T-helper 1 cell treated with Interleukin-12 subunit alpha and Interleukin-12 subunit beta and Interleukin-4 antibody, amounts not matched to agents 30 μg/mL and 1 μg/mL, for 36 hours (primary cell): ENCODE results near the gene CARMIL3.
"Not testable (repeated sequence)": the region's sequence is repeated elsewhere in the genome, so short reads cannot be mapped to it uniquely, and the experiment has no call there.

Experiments used
- H3K27ac Mint-ChIP-seq: one replicate; pipeline ENCODE4 v1.8.0; 2021; ENCODE audit warnings: mild to moderate bottlenecking, mixed read lengths
- H3K27me3 Mint-ChIP-seq: one replicate; pipeline ENCODE4 v1.8.0; 2021; ENCODE audit warnings: low read depth, mixed read lengths
- H3K36me3 Mint-ChIP-seq: one replicate; pipeline ENCODE4 v1.8.0; 2021; ENCODE audit warnings: low read depth, mixed read lengths
- H3K4me1 Mint-ChIP-seq: one replicate; pipeline ENCODE4 v1.8.0; 2021; ENCODE audit warnings: low read depth, mixed read lengths
- H3K4me3 Mint-ChIP-seq: one replicate; pipeline ENCODE4 v1.8.0; 2021; ENCODE audit warnings: mild to moderate bottlenecking, moderate library complexity, mixed read lengths
- H3K9me3 Mint-ChIP-seq: one replicate; pipeline ENCODE4 v1.8.0; 2021; ENCODE audit warnings: mixed read lengths

The CARMIL3 gene

GRCh38 chr14:24051789-24052655, at the start of gene CARMIL3:
Gene CARMIL3, plus strand, starts transcription at chr14:24052009. Its CDS starts 145 bp downstream, at chr14:24052154.
- H3K36me3 Mint-ChIP-seq: no peaks in the 10 kb centered on the region
- peaks cover 37% of the 10 kb centered on the region for H3K27me3 Mint-ChIP-seq
- H3K4me3 Mint-ChIP-seq: peak within 1 kb of the TSS; percentile 83
- no peaks in the 10 kb centered on the region for H3K9me3 Mint-ChIP-seq
- peak within 1 kb of the TSS; percentile 75 for H3K27ac Mint-ChIP-seq
- peaks cover 12% of the 10 kb centered on the region for H3K4me1 Mint-ChIP-seq

GRCh38 chr14:24006471-24006816, 45.4 kb upstream of the CARMIL3 start:
- not testable (repeated sequence) for H3K27me3 Mint-ChIP-seq, H3K36me3 Mint-ChIP-seq, H3K27ac Mint-ChIP-seq, H3K4me3 Mint-ChIP-seq, H3K9me3 Mint-ChIP-seq
- H3K4me1 Mint-ChIP-seq: peaks cover 28% of the 10 kb centered on the region

GRCh38 chr14:24006817-24007652, 44.8 kb upstream of the CARMIL3 start:
- H3K4me1 Mint-ChIP-seq: peaks cover 28% of the 10 kb centered on the region
- H3K27me3 Mint-ChIP-seq, H3K36me3 Mint-ChIP-seq, H3K9me3 Mint-ChIP-seq: not testable (repeated sequence)
- peak overlapping the region; percentile 80 for H3K4me3 Mint-ChIP-seq
- peak overlapping the region; percentile 70 for H3K27ac Mint-ChIP-seq

- Mint-ChIP-seq H3K4me3 (peak overlapping the region; percentile 5), H3K36me3 (peaks cover 11% of the 10 kb centered on the region), H3K27me3 (no peaks in the 10 kb centered on the region), H3K27ac (peak overlapping the region; percentile 9), H3K9me3 (no peaks in the 10 kb centered on the region), H3K4me1 (peaks cover 28% of the 10 kb centered on the region)
Measured at GRCh38 chr14:24011051-24011450, 40.8 kb upstream of the CARMIL3 start.

- not testable (repeated sequence) for H3K9me3 Mint-ChIP-seq, H3K4me3 Mint-ChIP-seq, H3K27ac Mint-ChIP-seq
- Mint-ChIP-seq H3K27me3 (peaks cover 13% of the 10 kb centered on the region), H3K36me3 (peaks cover 14% of the 10 kb centered on the region), H3K4me1 (peaks cover 27% of the 10 kb centered on the region)
Measured at GRCh38 chr14:24012726-24013273, 39.0 kb upstream of the CARMIL3 start.

- peaks cover 19% of the 10 kb centered on the region for H3K4me1 Mint-ChIP-seq
- peaks cover 21% of the 10 kb centered on the region for H3K27me3 Mint-ChIP-seq
- H3K4me3 Mint-ChIP-seq: no peak overlapping the region
Measured at GRCh38 chr14:24013654-24014514, 37.9 kb upstream of the CARMIL3 start.

GRCh38 chr14:24015745-24016144, 36.1 kb upstream of the CARMIL3 start:
- H3K4me3 Mint-ChIP-seq, H3K36me3 Mint-ChIP-seq, H3K4me1 Mint-ChIP-seq, H3K27ac Mint-ChIP-seq: not testable (repeated sequence)
- H3K9me3 Mint-ChIP-seq: peaks cover 17% of the 10 kb centered on the region
- peaks cover 23% of the 10 kb centered on the region for H3K27me3 Mint-ChIP-seq

More at GRCh38 chr14:24013654-24014514, 37.9 kb upstream of the CARMIL3 start:
- Mint-ChIP-seq H3K27ac (no peak overlapping the region), H3K36me3 (peaks cover 11% of the 10 kb centered on the region), H3K9me3 (peaks cover 8% of the 10 kb centered on the region)

GRCh38 chr14:24018978-24019377, 32.8 kb upstream of the CARMIL3 start:
- not testable (repeated sequence) for H3K27ac Mint-ChIP-seq, H3K36me3 Mint-ChIP-seq, H3K4me3 Mint-ChIP-seq, H3K4me1 Mint-ChIP-seq
- Mint-ChIP-seq H3K27me3 (peaks cover 29% of the 10 kb centered on the region), H3K9me3 (peaks cover 18% of the 10 kb centered on the region)

GRCh38 chr14:24019944-24020343, 31.9 kb upstream of the CARMIL3 start:
- not testable (repeated sequence) for H3K27ac Mint-ChIP-seq, H3K4me3 Mint-ChIP-seq, H3K4me1 Mint-ChIP-seq, H3K36me3 Mint-ChIP-seq
- H3K27me3 Mint-ChIP-seq: peaks cover 30% of the 10 kb centered on the region
- H3K9me3 Mint-ChIP-seq: peaks cover 18% of the 10 kb centered on the region

GRCh38 chr14:24020520-24020919, 31.3 kb upstream of the CARMIL3 start:
- not testable (repeated sequence) for H3K27ac Mint-ChIP-seq, H3K4me1 Mint-ChIP-seq, H3K4me3 Mint-ChIP-seq, H3K36me3 Mint-ChIP-seq
- peaks cover 18% of the 10 kb centered on the region for H3K9me3 Mint-ChIP-seq
- peaks cover 33% of the 10 kb centered on the region for H3K27me3 Mint-ChIP-seq

- H3K9me3 Mint-ChIP-seq: peaks cover 10% of the 10 kb centered on the region
- H3K27ac Mint-ChIP-seq, H3K4me1 Mint-ChIP-seq, H3K36me3 Mint-ChIP-seq, H3K4me3 Mint-ChIP-seq: not testable (repeated sequence)
- H3K27me3 Mint-ChIP-seq: peaks cover 39% of the 10 kb centered on the region
Measured at GRCh38 chr14:24024939-24025418, 26.8 kb upstream of the CARMIL3 start.

- H3K4me3 Mint-ChIP-seq, H3K36me3 Mint-ChIP-seq, H3K4me1 Mint-ChIP-seq, H3K27ac Mint-ChIP-seq: not testable (repeated sequence)
- H3K9me3 Mint-ChIP-seq: peaks cover 35% of the 10 kb centered on the region
- peaks cover 39% of the 10 kb centered on the region for H3K27me3 Mint-ChIP-seq
Measured at GRCh38 chr14:24029687-24030086, 22.1 kb upstream of the CARMIL3 start.

- H3K27ac Mint-ChIP-seq, H3K4me3 Mint-ChIP-seq, H3K36me3 Mint-ChIP-seq: not testable (repeated sequence)
- peaks cover 28% of the 10 kb centered on the region for H3K27me3 Mint-ChIP-seq
- H3K4me1 Mint-ChIP-seq: peaks cover 10% of the 10 kb centered on the region
- H3K9me3 Mint-ChIP-seq: peaks cover 35% of the 10 kb centered on the region
Measured at GRCh38 chr14:24031331-24031730, 20.5 kb upstream of the CARMIL3 start.
